MM.1S (cell line): ENCODE measurements around the gene TACC2.

Experiments used
- EZH2 ChIP-seq: fragments of 300-600 bp; sonication (generic); optimal IDR thresholded peaks from 2 replicates; pipeline ENCODE3; 2017; ENCODE audit warnings: low read depth, mild to moderate bottlenecking, antibody characterized with exemption, low read length, mixed read lengths
- EZH2phosphoT487 ChIP-seq: fragments of 300-600 bp; sonication (generic); IDR thresholded peaks from 2 replicates; pipeline ENCODE4 v1.6.1; 2018; ENCODE audit warnings: antibody characterized with exemption, low read length
- TF ChIP-seq, protein P1 (sequence below): fragments of 300-600 bp; sonication (generic); IDR thresholded peaks from 2 replicates; pipeline ENCODE4 v1.5.1; 2016; ENCODE audit warnings: antibody characterized with exemption, low read length, mixed read lengths

DNA sequence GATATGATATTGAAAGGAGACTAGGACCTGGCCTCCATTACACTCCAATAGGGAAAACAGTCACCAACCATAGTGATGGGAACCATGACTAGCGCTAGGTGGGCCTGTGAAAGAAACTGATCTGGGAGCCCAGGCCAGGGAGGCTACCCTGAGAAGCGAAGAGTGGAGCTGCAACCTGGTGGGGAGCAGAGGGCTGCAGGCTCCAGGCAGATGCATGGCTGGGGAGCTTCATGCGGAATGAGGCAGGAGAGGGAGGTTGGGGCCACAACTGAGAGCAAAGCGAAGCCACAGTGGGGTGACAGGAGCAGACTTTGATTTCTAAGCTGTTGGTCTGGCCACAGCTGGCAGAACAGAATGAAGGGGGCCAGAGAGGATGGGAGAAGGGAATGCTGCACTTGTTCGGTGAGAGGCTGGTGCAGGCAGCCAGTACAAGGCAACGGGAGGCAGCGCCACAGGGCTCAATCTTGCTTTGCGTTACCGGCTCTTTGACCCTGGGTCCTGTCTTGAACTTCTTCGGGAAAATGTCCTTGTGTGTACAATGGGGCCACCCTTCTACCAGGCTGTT lies 88.4 kb downstream of the TACC2 start:
- TF ChIP-seq, protein P1, sequence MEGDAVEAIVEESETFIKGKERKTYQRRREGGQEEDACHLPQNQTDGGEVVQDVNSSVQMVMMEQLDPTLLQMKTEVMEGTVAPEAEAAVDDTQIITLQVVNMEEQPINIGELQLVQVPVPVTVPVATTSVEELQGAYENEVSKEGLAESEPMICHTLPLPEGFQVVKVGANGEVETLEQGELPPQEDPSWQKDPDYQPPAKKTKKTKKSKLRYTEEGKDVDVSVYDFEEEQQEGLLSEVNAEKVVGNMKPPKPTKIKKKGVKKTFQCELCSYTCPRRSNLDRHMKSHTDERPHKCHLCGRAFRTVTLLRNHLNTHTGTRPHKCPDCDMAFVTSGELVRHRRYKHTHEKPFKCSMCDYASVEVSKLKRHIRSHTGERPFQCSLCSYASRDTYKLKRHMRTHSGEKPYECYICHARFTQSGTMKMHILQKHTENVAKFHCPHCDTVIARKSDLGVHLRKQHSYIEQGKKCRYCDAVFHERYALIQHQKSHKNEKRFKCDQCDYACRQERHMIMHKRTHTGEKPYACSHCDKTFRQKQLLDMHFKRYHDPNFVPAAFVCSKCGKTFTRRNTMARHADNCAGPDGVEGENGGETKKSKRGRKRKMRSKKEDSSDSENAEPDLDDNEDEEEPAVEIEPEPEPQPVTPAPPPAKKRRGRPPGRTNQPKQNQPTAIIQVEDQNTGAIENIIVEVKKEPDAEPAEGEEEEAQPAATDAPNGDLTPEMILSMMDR = no peak
- no peak for TF ChIP-seq EZH2
- TF ChIP-seq EZH2phosphoT487 = no peak
